ENCODE data around the gene FAF1.

Gene FAF1

DNA sequence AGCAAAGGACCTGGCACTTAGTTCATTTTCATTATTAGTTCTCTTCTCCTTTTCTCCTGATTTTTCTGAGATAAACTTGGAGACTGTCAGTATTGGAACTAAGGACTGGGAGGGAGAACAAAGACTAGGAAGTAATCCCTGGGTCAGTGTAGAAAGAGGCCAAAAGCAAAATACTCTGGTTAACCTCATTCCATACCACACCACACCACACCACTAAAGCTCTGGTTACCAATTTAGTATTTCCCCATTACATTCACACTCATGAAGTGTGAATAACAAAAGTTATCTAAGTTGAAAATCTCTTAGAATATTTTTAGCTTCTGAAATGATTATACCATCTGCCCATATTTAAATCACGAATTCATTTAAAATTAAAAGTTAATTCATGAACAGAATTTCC lies 467.9 kb downstream of the FAF1 start:
- Histone ChIP-seq H3K4me3 (replicated peaks; ENCODE audit: low read depth, low read length) (no peak overlapping the region), H3K36me3 (ENCODE audit: control insufficient read depth, insufficient read depth, low read length) (no peaks in the 10 kb centered on the region), H3K27me3 (replicated peaks; ENCODE audit: control insufficient read depth, insufficient read depth, low read length) (no peaks in the 10 kb centered on the region)
- TF ChIP-seq, protein P1, sequence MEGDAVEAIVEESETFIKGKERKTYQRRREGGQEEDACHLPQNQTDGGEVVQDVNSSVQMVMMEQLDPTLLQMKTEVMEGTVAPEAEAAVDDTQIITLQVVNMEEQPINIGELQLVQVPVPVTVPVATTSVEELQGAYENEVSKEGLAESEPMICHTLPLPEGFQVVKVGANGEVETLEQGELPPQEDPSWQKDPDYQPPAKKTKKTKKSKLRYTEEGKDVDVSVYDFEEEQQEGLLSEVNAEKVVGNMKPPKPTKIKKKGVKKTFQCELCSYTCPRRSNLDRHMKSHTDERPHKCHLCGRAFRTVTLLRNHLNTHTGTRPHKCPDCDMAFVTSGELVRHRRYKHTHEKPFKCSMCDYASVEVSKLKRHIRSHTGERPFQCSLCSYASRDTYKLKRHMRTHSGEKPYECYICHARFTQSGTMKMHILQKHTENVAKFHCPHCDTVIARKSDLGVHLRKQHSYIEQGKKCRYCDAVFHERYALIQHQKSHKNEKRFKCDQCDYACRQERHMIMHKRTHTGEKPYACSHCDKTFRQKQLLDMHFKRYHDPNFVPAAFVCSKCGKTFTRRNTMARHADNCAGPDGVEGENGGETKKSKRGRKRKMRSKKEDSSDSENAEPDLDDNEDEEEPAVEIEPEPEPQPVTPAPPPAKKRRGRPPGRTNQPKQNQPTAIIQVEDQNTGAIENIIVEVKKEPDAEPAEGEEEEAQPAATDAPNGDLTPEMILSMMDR (IDR thresholded peaks at IDR 0.05; ENCODE audit: insufficient read depth, low read length, poor library complexity, severe bottlenecking), result no peak
- no peak for DNase-seq (ENCODE audit: extremely low read depth, insufficient read length)

DNA sequence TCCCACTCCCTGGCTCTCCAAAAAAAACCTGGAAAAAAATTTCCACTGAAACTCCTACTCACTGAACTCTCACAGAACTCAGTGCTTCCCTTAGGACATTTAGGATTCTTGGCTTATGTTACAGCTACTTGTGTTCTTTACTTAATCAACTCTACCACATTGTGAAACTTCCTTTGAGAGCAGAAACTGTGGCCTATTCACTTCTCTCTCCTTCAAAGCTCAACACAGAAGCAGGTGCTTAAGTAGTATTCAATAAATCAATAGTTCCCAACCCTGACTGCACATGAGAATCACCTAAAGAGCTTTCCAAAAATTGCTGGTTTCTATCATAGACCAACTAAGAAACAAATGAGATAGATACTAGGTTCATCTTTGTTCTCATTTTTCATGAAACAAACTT lies 468.9 kb downstream of the FAF1 start:
- Histone ChIP-seq H3K27me3 (replicated peaks; ENCODE audit: control insufficient read depth, insufficient read depth, low read length) (no peaks in the 10 kb centered on the region), H3K36me3 (ENCODE audit: control insufficient read depth, insufficient read depth, low read length) (no peaks in the 10 kb centered on the region), H3K4me3 (replicated peaks; ENCODE audit: low read depth, low read length) (no peak overlapping the region)
- DNase-seq (ENCODE audit: extremely low read depth, insufficient read length), result no peak
- TF ChIP-seq, protein P1 (IDR thresholded peaks at IDR 0.05; ENCODE audit: insufficient read depth, low read length, poor library complexity, severe bottlenecking), result no peak

DNA sequence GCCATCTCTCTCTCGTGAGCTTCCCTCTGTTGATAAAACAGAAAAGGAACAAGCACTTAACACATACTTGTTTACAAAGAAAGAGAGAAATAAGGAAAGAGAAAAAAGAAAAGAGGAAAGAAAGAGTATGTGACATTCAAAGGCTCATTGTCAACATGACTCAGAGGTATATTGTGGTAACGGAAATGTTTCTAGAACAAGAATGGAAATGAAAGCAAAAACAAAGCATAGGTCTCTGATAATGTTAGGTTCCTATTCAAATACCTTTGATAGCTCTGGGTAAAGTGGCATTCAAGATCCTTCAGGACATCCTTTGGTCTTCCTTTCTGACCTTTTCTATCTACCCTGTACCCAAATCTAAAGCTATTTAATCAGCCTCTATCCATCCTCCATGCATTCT lies 469.4 kb downstream of the FAF1 start:
- Histone ChIP-seq H3K27me3 (replicated peaks; ENCODE audit: control insufficient read depth, insufficient read depth, low read length) (no peaks in the 10 kb centered on the region), H3K36me3 (ENCODE audit: control insufficient read depth, insufficient read depth, low read length) (no peaks in the 10 kb centered on the region), H3K4me3 (replicated peaks; ENCODE audit: low read depth, low read length) (no peak overlapping the region)
- DNase-seq (ENCODE audit: extremely low read depth, insufficient read length), result no peak
- TF ChIP-seq, protein P1 (IDR thresholded peaks at IDR 0.05; ENCODE audit: insufficient read depth, low read length, poor library complexity, severe bottlenecking), result no peak

DNA sequence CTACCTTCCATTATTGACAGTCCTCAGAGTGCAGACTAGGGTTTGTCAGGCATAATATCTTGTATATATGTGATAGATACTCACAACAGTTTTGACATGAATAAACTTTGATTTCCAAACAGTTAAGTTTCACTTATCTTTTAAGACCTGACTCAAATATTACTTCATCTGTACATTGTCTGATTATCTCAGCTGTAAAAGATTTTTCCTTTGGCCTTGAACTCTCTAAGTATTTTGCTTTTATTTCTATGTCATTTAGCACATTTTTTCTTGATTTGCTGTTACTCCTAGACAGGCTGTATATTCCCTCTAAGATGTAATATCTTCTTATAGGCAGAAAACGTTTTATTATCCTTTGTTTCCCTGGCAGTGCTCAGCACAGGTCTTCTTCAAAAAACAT lies 471.2 kb downstream of the FAF1 start:
- H3K27me3 ChIP-seq (replicated peaks; ENCODE audit: control insufficient read depth, insufficient read depth, low read length), result no peaks in the 10 kb centered on the region
- TF ChIP-seq, protein P1 (IDR thresholded peaks at IDR 0.05; ENCODE audit: insufficient read depth, low read length, poor library complexity, severe bottlenecking), result no peak
- no peaks in the 10 kb centered on the region for H3K36me3 ChIP-seq (ENCODE audit: control insufficient read depth, insufficient read depth, low read length)
- H3K4me3 ChIP-seq (replicated peaks; ENCODE audit: low read depth, low read length), result no peak overlapping the region
- no peak for DNase-seq (ENCODE audit: extremely low read depth, insufficient read length)

DNA sequence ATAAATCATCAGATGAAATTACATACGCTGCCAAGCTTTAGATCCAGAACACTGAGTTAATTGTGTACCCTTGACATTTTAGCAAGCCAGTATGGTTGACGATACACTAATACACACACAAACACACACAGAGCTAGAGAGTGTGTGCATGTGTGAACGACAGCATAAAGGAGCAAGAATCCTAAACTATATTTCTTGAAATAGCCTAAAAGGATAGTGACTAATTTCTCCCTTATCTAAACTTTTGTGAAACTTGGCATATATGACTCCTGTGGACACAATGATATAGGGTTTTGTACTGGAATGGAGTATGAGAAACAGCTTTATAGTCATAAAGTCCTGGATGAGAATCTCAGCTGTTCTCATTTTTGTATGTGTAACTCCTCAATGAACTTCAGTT lies 471.7 kb downstream of the FAF1 start:
- H3K36me3 ChIP-seq (ENCODE audit: control insufficient read depth, insufficient read depth, low read length), result no peaks in the 10 kb centered on the region
- no peak for DNase-seq (ENCODE audit: extremely low read depth, insufficient read length)
- H3K4me3 ChIP-seq (replicated peaks; ENCODE audit: low read depth, low read length), result no peak overlapping the region
- no peaks in the 10 kb centered on the region for H3K27me3 ChIP-seq (replicated peaks; ENCODE audit: control insufficient read depth, insufficient read depth, low read length)
- TF ChIP-seq, protein P1 (IDR thresholded peaks at IDR 0.05; ENCODE audit: insufficient read depth, low read length, poor library complexity, severe bottlenecking), result no peak

DNA sequence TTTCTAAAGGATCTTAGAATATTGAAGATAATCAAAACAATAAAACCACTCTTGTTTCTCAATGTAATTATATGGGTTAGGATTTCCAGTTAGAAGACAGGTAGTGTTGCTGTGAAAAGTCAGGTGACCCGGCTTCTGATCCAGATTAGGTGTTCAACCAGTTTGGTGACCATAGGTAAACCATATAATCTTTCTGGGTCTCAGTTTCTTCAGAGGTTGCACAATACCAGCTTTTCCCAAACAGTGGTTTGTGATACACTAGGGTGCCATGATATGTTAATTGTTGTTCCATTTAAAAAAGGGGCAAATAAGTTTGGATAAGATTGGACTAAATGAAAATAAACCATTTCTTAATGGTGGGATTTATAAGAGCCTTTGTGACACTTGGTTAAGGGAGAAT lies 472.3 kb downstream of the FAF1 start:
- H3K36me3 ChIP-seq (ENCODE audit: control insufficient read depth, insufficient read depth, low read length), result no peaks in the 10 kb centered on the region
- no peaks in the 10 kb centered on the region for H3K27me3 ChIP-seq (replicated peaks; ENCODE audit: control insufficient read depth, insufficient read depth, low read length)
- DNase-seq (ENCODE audit: extremely low read depth, insufficient read length), result no peak
- H3K4me3 ChIP-seq (replicated peaks; ENCODE audit: low read depth, low read length), result no peak overlapping the region
- TF ChIP-seq, protein P1 (IDR thresholded peaks at IDR 0.05; ENCODE audit: insufficient read depth, low read length, poor library complexity, severe bottlenecking), result no peak
